Suprapubic skin (tissue), 4 donors: ENCODE data around the gene DUSP16. TPM values are rescaled to one million over a fixed set of nuclear protein-coding genes. Genes with fewer than 3 reads are reported as not detected.

ENCODE experiments used
- DNase-seq, 2 donors: peaks; one replicate each; pipeline ENCODE4 v3.0.0-alpha.2; 2019; ENCODE audit warnings: low spot score in 2 of 2
- H3K27ac ChIP-seq: fragments of 200-600 bp; sonication (generic); one replicate; pipeline ENCODE4 v1.5.1; 2019
- H3K27me3 ChIP-seq: fragments of 200-600 bp; sonication (generic); one replicate; pipeline ENCODE4 v1.5.1; 2019
- H3K36me3 ChIP-seq: fragments of 200-600 bp; sonication (generic); one replicate; pipeline ENCODE4 v1.5.1; 2019
- H3K4me1 ChIP-seq: fragments of 200-600 bp; sonication (generic); one replicate; pipeline ENCODE4 v1.5.1; 2019
- H3K4me3 ChIP-seq: fragments of 200-600 bp; sonication (generic); one replicate; pipeline ENCODE4 v1.5.1; 2019; ENCODE audit warnings: mild to moderate bottlenecking
- H3K9me3 ChIP-seq: fragments of 200-600 bp; sonication (generic); one replicate; pipeline ENCODE4 v1.5.1; 2019
- CTCF ChIP-seq, 2 donors: fragments of 200-600 bp in 1 of 2; fragments of 450-650 bp in 1 of 2; sonication (generic) in 1 of 2; IDR thresholded peaks; one replicate each; pipeline ENCODE4 v1.5.1; 2016 to 2019; ENCODE audit warnings: antibody characterized with exemption in 2 of 2, mild to moderate bottlenecking in 1 of 2, moderate library complexity in 1 of 2
- EP300 ChIP-seq: sonication (generic); formaldehyde crosslinking; IDR thresholded peaks from one replicate; pipeline ENCODE4 v1.6.1; 2017; ENCODE audit warnings: antibody characterized with exemption
- POLR2A ChIP-seq, 2 donors: fragments of 450-650 bp; IDR thresholded peaks; one replicate each; pipeline ENCODE4 v1.6.1; 2017; ENCODE audit warnings: antibody characterized with exemption in 2 of 2, mild to moderate bottlenecking in 2 of 2, moderate library complexity in 2 of 2
- POLR2AphosphoS5 ChIP-seq, 3 donors: sonication (generic); formaldehyde crosslinking; IDR thresholded peaks; one replicate each; pipeline ENCODE4 v1.6.1; 2017; ENCODE audit warnings: antibody characterized with exemption in 3 of 3
- WGBS: methylation state at CpG from one replicate; pipeline ENCODE4 v1.1.5; 2018; 5-methylcytosine and 5-hydroxymethylcytosine counted together
- total RNA-seq, 4 donors: library from RNA; depleted of rRNA; stranded (reverse); fragments of >200 nt; gene quantifications; one replicate each; pipeline ENCODE4 v1.1.0, GENCODE V29; 2016

DUSP16 gene
- total RNA-seq, 4 donors from 2014 or later, result 20.3 to 33.2 (median 24.8) TPM

DNA sequence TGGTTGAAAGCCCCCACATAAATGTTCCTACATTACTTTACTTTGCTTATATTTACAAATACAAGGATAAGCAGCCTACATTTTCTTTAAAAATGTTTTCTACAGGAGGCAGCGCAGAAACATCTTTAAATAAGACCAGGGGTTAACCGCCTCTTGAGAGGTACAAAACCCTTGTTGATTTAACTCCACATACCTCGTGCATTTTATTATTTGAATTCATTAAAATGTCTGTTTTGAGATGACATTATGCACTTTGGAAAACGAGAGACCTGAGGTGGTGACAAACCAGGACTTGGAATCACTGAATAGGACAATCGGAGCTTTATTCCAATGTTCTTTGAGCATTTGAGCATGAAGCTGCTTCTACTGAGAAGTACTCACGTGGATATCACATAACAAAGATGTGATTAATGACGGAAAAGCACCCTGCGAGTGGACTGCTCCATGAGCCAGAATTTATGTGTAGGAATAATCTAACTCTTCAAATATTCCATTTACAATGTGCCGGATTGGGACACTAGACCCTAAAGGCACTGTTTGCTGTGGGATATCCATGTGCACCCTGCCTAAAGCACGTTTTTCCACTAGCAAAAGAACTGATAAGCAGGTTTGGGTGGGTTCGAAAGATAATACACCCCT lies 746 bp upstream of the DUSP16 start:
- peak overlapping the region; percentile 99 for H3K27ac ChIP-seq
- peaks cover 47% of the 10 kb centered on the region for H3K4me1 ChIP-seq
- peak overlapping the region; percentile 77 for H3K4me3 ChIP-seq
- 44% methylated on average over 11 of the region's 11 CpGs for whole genome bisulfite sequencing
- H3K36me3 ChIP-seq, result no peaks in the 10 kb centered on the region
- TF ChIP-seq POLR2AphosphoS5 (IDR thresholded peaks at IDR 0.05) (no peak), CTCF (IDR thresholded peaks at IDR 0.05) (no peak), EP300 (no peak), POLR2A (IDR thresholded peaks at IDR 0.05) (no peak)
- H3K9me3 ChIP-seq, result no peaks in the 10 kb centered on the region
- DNase-seq, result no peak
- H3K27me3 ChIP-seq, result no peaks in the 10 kb centered on the region

DNA sequence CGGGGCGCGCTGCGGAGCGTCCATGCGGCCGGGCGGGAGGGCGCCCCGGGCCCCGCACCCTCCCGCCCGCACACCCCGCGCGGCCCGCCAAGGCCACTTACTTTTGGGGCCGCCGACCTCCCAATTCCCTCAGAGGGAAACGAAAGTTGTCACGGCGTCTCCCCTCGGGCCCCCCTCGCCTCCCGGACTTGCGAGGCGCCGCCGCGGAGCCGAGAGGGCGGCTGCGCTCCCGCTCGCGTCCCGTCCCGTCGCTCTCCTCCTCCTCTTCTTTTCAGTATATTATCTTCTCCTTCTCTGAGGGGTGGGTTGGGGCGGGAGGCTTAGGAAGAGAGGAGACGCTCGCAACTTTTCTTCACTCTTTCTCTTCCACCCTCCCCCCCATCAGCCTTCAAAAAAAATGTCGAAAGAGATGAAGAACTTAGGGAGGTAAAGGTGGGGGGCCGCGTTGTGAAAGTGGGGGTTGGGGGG lies 613 bp downstream of the DUSP16 start:
- WGBS, result under 1% methylated on average over 26 of the region's 45 CpGs
- TF ChIP-seq EP300, result no peak
- no peak for TF ChIP-seq CTCF (IDR thresholded peaks at IDR 0.05)
- no peak for TF ChIP-seq POLR2A (IDR thresholded peaks at IDR 0.05)
- TF ChIP-seq POLR2AphosphoS5 (IDR thresholded peaks at IDR 0.05), result no peak
- Histone ChIP-seq H3K4me1 (peaks cover 40% of the 10 kb centered on the region), H3K27me3 (no peaks in the 10 kb centered on the region), H3K27ac (peak overlapping the region; percentile 99), H3K4me3 (peak overlapping the region; percentile 77), H3K36me3 (no peaks in the 10 kb centered on the region), H3K9me3 (no peaks in the 10 kb centered on the region)
- peak in 1 of 2 donors; percentile 73 for DNase-seq

- H3K4me1 ChIP-seq, result peaks cover 40% of the 10 kb centered on the region
- H3K27ac ChIP-seq, result peak overlapping the region; percentile 99
- WGBS, result under 1% methylated on average over 36 of the region's 60 CpGs
- peak; percentile 83 to 89 for DNase-seq
- no peaks in the 10 kb centered on the region for H3K27me3 ChIP-seq
- TF ChIP-seq CTCF (IDR thresholded peaks at IDR 0.05) (peak in 1 of 2 donors; percentile 7), POLR2A (IDR thresholded peaks at IDR 0.05) (peak in 1 of 2 donors; percentile 63), EP300 (no peak)
- peak overlapping the region; percentile 77 for H3K4me3 ChIP-seq
- no peaks in the 10 kb centered on the region for H3K36me3 ChIP-seq
- no peaks in the 10 kb centered on the region for H3K9me3 ChIP-seq
These were observed 1.2 kb downstream of the DUSP16 start for GRCh38 chr12:12561371-12562015.

DNA sequence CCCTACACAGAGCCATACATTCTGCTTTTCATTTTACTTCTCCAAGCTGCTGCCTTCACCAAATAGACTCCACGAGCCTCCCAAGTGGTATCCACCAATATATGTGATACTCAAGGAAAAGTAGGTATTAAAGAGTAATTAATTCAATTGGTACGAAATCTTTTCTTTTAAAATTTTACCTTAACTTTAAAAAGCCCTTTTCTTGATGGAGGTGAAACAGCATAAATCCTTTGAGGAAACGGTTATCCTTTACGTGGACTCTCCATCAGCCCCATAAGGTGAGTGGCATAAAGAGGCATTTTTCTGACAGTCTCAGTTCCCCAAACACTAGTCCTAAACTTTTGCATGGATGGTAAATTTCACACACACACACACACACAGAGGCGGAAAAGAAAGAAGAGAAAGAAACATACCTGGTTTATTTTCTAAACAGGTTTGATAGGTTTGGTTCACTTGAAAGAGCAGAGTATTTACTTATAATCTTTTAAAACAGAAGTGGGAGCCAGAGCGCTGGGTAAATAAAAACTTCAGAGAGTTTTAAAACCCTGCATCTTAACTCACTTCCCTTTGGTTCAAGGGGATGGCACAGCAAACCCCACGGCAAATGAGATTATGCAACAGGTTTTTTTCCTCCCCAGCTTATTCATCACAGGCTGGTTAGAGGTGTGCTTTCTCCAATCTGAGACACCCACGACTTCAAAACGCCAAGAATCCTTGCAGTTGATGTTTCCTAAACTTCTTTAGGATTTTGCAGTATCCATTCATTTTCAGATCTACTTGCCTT lies 1.9 kb downstream of the DUSP16 start:
- Histone ChIP-seq H3K9me3 (no peaks in the 10 kb centered on the region), H3K4me3 (peak overlapping the region; percentile 77), H3K36me3 (no peaks in the 10 kb centered on the region), H3K27ac (peak overlapping the region; percentile 99), H3K27me3 (no peaks in the 10 kb centered on the region), H3K4me1 (peaks cover 40% of the 10 kb centered on the region)
- no peak for DNase-seq
- 13% methylated on average over 9 of the region's 9 CpGs for WGBS
- no peak for TF ChIP-seq CTCF (IDR thresholded peaks at IDR 0.05)
- TF ChIP-seq EP300, result no peak
- TF ChIP-seq POLR2AphosphoS5 (IDR thresholded peaks at IDR 0.05), result peak in 1 of 3 donors; percentile 4
- TF ChIP-seq POLR2A (IDR thresholded peaks at IDR 0.05), result peak in 1 of 2 donors; percentile 29
